GM18519 (cell line): ENCODE measurements around the gene ZNF74.
"Not testable (repeated sequence)": the region's sequence is repeated elsewhere in the genome, so short reads cannot be mapped to it uniquely, and the experiment has no call there.

Experiments
- ATAC-seq: cut with Tn5 transposase; IDR thresholded peaks from one replicate; pipeline ENCODE4 v1.9.1; 2021; ENCODE audit warnings: mild to moderate bottlenecking, moderate library complexity; ENCODE audit not compliant: unreplicated experiment, low FRiP score

ZNF74 gene

DNA sequence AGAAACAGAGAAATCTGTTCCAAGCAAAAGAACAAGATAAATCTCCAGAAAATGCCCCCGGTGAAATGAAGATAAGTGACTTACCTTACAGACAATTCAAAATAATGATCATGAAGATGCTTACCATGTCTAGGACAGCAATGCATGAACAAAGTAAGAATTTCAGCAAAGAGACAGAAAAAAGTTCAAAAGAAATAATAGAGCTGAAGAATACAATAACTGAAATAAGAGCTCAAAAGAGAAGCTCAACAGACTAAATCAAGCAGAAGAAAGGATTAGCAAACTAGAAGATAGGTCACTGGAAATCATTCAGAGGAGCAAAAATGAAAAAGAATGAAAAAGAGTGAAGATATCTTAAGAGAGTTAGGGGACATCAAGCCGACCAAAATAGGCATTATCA lies 19.8 kb upstream of the ZNF74 start:
- ATAC-seq = not testable (repeated sequence)

DNA sequence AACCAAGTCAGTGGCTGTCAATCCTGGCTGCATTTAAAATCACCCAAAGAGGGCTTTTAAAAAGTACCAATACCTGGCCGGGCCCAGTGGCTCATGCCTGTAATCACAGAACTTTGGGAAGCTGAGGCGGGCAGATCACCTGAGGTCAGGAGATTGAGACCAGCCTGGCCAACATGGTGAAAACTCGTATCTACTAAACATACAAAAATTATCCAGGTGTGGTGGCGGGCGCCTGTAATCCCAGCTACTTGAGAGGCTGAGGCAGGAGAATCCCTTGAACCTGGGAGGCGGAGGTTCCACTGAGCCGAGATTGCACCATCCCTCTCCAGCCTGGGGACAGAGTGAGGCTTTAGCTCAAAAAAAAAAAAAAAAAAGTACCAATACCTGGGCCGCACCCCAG lies 17.7 kb upstream of the ZNF74 start:
- not testable (repeated sequence) for ATAC-seq

DNA sequence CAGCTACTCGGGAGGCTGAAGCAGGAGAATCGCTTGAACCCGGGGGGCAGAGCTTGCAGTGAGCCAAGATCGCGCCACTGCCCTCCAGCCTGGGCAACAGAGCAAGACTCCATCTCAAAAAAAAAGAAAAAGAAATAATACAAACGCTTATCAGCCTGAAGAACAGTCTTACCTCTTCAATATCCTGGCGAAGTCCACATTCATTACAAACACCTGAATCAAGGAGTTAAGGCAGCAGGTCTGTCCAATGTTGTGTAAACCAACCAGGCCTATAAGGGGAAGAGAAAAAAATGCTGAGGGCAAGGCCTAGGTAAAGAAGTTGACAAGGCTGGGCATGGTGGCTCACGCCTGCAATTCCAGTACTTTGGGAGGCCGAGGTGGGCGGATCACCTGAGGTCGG lies 17.0 kb upstream of the ZNF74 start:
- ATAC-seq = not testable (repeated sequence)

DNA sequence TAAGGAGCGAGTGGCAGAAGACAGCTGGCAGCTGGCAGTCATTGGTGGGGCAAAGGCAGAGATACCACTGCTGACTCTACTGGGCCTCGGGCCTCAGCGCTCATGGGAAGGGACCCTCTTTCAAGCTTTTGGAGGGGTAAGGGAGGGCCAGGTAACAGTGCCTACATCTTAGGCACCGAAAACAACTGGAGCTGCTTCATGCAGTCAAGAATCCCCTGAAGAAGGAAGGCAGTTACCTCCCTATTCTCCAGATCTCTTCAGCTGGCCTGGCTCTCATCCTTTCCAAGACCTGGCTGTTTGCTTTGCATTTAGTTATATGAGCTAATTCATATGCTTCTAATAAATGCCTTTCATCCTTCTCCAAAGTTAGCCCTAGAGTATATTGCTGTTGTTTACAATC lies 15.8 kb upstream of the ZNF74 start:
- no peak for ATAC-seq

DNA sequence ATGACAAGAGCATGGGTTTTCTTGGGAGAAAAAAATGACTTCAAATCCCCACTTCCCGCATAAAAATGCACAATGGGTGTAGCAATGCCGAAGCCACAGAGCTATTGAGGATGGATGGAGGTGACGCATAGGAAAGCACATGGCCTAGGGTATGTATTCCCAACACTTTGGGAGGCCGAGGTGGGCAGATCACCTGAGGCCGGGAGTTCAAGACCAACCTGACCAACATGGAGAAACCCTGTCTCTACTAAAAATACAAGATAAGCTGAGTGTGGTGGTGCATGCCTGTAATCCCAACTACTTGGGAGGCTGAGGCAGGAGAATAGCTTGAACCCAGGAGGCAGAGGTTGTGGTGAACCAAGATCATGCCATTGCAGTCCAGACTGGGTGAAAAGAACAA lies 15.3 kb upstream of the ZNF74 start:
- ATAC-seq = not testable (repeated sequence)

DNA sequence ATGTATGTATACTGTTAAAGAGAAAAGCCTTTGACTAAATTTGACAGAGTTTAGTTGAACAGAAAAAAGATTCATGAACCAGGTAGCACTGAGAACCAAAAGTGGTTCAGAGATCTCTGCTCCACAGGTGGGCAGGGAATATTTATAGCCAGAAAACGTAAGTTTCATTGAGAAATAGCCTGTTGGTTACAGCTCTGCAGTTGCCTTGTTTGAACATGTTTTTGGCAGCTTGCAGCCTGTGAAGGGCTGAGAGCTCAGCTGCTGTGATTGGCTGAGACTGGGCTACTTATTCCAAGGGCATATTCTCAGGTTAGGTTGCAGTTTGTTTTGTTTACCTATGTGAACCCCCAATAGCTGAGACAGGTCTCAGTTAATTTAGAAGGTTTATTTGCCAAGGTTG lies 13.5 kb upstream of the ZNF74 start:
- ATAC-seq = no peak

DNA sequence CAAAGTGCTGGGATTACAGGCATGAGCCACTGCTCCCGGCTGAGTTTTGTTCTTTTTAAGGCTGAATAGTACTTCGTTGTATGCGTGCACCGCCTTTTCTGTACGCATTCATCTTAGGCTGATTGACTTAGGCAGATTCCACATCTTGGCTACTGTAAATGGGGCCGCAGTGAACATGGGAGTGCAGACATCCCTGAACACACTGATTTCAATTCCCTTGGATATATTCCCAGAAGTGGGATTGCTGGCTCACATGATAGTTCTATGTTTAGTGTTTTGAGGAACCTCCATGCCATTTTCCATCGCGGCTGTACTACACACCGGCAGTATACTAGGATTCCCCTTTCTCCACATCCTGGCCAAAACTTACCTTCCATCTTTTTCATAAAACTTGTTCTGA lies 10.4 kb upstream of the ZNF74 start:
- no peak for ATAC-seq

DNA sequence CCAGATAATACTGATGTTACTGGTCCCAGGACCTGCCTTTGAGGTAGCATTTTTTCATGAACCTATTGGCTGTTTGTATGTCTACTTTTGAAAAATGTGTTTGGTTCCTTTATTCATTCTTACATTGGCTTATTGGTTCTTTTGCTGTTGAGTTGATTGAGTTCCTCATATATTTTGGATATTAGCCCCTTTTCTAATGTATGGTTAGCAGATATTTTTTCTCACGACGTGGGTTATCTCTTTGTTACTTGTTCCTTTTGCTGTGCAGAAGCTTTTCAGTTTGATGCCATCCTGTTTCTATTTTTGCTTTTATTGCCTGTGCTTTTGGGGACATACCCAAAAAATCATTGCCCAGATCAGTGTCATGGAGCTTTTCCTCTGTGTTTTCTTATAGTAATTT lies 9.8 kb upstream of the ZNF74 start:
- no peak for ATAC-seq

DNA sequence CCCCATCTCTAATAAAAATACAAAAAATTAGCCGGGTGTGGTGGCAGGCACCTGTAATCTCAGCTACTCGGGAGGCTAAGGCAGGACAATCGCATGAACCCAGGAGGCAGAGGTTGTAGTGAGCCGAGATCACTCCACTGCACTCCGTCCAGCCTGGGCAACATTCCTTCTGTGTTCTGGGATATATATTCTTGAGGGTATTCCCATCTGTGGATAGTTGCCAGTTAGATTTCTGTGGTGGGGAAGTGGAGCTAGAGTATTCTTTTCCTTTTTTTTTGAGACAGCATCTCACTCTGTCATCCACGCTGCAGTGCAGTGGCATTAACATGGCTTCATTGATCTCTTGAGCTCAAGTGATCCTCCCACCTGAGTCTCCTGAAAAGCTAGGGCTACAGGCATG lies 9.1 kb upstream of the ZNF74 start:
- ATAC-seq = no peak

DNA sequence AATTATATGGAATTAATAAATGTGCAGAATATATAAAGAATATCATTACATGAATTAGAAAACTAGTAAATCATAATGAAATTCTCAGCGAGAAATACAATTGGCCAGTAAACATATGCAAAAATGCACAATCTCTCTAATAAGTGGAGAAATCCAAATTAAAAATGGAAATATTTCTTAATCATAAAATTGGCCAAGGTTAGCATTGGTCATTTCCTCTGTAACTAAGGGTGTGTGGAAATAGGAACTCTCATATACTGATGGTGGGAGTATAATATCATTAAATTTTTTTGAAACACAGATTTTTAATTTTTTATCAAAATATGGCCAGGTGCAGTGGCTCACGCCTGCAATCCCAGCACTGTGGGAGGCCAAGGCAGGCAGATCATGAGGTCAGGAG lies 7.6 kb upstream of the ZNF74 start:
- ATAC-seq = no peak

DNA sequence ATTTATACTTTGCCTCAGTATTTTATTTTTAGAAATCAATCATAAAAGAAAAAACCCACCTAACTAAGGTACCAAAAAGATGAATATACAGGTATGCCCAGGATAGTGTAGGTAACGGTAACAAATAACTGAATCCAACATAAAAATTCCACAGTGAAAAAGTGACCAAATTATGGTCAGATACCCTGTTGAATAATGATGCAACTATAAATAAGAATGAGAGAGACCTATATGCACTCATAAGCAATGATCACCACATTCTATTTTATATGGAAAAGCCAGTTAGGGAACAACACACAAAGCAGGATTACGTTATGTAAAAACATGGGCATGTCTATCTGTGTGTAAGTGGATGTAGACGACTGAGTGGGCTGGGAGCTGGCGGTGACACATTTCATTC lies 7.0 kb upstream of the ZNF74 start:
- no peak for ATAC-seq

DNA sequence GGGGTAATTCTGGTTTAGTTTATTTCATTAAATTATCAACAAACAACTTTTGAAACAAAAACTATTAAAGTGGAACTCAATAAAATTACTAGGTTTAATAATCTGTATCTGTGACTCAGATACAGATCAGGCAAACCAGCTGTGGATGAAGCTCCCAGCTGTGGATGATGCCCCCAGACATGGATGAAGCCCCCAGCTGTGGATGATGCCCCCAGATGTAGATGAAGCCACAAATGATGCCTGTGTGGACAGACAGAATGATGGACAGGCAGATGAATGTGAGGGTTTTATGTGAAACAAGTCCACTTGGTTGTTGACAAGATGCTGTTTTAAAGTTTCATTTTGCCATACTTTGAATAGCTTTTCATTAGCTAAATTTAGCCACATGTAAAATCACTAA lies 5.8 kb upstream of the ZNF74 start:
- ATAC-seq = no peak

DNA sequence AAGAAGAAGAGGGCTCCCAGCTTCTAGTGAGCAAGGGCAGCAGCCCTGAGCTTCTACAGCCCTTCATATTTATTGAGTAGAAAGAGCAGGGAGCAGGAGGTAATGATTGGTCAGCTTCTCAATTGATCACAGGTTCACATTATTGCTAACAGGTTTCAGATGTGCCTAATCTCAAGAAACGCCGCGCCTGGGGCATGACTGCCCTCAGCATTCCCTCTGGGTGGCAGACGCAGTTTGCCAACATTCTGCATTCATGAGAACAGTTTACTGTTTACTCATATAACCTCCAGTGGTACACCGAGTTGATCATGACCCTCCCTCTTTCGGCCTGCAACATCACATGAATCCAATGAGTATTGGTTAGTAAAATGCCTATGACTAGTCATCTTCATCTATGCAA lies 4.7 kb upstream of the ZNF74 start:
- ATAC-seq = no peak

DNA sequence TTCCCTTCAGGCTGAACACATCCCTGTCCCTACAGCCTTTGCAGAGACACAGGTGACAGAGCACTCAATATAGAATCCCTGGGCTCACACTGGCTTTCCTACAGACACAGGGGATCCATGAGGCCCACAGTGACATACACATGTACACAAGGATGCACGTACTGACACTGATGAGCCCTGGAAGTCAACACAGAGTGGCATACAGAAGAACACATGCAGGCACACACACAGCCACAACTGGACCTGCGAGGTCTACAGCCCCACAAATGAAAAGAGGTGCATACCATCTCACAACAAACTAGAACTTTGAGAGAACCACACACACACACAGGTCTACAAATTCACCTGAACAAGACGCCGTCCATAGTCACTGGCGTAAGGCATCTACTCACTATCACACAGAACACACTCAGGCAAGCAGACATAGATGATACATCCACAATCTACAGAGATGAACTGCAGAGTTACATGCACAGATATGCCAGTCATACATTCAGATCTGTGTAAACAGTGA lies 3.5 kb upstream of the ZNF74 start:
- no peak for ATAC-seq

DNA sequence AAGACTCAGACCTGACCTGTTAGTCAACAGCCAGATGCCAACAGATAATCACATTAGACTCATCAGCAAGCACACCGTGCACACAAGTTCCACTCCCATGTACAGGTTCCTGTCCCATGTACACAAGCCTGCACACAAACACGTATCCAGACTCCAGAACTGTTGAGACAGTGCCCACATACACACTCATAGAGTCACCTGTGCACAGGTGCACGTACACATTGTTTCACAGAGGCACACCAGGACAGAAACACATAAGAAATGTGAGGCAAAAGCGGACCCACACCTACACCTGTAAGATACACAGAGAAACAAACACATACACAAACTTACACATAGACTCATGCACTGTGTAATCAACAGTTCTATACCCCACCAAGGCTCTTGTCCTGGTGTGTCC lies 2.7 kb upstream of the ZNF74 start:
- no peak for ATAC-seq

DNA sequence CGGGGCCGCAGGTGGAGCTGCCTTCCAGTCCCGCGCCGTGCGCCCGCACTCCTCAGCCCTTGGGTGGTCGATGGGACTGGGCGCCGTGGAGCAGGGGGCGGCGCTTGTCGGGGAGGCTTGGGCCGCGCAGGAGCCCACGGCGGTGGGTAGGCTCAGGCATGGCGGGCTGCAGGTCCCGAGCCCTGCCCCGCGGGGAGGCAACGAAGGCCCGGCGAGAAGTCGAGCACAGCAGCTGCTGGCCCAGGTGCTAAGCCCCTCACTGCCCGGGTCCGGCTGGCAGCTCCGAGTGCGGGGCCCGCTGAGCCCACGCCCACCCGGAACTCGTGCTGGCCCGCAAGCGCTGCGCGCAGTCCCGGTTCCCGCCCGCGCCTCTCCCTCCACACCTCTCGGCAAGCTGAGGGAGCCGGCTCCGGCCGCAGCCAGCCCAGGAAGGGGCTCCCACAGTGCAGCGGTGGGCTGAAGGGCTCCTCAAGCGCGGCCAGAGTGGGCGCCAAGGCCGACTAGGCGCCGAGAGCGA lies 1.5 kb upstream of the ZNF74 start:
- not testable (repeated sequence) for ATAC-seq

DNA sequence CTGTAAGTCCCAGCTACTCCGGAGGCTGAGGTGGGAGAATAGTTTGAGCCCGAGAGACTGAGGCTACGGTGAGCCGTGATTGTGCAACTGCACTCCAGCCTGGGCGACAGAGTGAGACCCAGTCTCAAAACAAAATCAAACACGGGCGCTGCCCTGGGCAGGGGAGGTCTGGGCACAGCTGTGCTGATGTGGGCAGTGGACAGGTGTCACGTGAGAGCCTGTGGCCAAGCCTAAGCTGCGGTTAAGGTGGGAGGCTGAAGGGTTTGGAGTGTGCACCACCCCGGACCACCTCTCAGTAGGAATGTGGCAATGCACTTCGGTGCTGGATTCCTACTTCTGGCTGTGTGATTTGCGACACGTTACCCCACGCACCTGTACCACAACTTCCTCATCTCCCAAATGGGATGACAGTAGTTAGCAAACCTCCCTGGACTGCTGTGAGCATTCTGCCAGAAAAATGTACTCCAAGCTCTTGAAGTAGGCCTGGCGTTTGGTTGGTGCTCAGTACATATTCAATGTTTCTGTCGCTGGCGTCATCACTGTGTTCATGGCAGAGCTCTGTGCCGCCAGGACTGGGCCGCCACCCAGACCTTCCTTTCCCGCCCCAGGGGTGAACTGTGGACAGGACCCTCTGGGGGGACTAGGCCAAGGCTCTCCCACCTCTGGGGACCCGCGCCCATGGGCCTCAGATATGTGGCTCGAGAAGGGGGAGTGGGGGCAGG lies 807 bp upstream of the ZNF74 start:
- ATAC-seq = no peak

DNA sequence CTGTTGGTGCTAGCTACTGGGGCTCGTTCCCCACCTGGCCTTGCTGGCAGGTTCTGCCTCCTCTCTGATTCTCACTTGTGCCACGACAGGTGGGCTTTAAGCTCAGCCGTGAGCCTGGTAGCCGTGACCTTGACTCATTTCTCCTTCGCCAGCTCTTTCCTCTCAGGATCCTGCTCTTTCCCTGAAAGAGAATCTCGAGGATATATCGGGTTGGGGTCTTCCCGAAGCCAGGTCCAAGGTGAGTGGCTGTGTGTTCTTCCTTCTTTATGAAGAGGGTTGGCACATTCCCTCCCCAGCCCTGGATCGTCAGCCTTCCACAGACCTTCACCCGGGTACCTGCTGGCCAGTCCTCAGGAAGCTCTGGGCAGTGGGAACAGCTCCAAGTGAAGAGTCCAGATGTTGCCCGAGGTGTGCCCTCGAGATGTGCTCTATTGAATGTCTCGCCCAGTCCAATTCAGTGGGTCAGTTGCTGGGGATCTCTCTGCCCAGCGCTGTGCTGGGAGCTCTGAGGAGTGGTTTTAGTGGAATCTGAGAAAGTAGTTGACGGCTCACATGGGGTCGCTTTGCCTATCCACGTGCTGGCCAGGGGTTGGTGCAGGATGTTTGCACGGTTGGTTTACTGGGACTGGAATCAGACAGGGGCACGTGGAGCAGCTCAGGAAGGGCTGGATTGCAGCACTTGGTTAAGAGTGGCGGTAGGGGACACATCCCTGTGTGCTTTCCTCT lies 1.4 kb downstream of the ZNF74 start:
- ATAC-seq = no peak

DNA sequence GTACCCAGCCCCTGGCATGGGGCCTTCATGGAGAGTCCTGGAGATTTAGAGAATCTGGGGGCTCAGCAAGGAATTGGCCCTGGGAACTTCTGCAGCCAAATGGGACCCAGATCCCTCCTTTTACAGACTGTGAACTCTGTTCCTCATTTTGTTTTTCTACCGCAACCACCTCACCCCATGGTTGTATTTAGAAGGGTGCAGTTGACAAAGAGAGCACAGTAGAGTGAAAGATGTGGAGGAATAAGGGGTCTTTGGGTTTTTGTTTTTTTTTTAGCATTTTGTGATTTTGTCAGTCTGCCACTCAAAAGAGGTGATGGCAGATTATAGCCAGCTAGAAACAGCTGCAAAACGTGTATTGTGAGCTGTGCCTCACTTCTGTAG lies 1.9 kb downstream of the ZNF74 start:
- ATAC-seq = no peak

DNA sequence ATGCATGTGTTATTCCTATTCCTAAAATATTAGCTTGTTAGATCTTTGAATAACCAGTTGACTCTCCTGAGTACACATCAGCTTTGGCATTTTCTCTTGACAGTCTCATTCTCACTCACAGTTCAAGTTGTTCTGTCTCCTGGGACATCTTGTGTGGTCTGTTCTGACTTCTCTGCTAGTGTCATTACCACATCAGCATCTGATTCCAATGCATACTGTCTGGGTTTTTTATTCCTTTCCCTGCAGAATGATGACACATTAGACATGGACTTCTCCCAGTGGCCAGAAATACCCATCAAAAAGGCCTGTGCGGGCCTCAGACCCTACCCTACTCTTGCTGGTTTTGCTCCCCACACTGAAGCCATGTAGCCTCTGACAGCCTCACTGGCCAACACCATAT lies 2.7 kb downstream of the ZNF74 start:
- no peak for ATAC-seq

DNA sequence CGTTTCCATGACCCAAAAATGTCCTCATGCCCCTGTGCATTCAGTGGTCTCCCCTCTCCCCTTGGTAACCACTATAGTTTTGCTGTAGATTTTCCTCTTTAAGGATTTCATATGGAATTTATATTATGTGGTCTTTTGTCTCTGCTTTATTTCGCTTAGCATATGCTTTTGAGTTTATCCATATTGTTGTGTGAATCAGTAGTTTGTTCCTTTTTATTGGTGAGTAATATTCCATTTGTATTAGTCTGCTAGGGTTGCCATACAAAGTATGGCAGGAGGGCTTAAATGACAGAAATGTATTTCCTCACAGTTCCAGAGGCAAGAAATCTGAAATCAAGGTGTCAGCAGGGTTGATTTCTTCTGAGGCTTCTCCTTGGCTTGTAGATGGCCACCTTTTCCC lies 3.5 kb downstream of the ZNF74 start:
- ATAC-seq = no peak

DNA sequence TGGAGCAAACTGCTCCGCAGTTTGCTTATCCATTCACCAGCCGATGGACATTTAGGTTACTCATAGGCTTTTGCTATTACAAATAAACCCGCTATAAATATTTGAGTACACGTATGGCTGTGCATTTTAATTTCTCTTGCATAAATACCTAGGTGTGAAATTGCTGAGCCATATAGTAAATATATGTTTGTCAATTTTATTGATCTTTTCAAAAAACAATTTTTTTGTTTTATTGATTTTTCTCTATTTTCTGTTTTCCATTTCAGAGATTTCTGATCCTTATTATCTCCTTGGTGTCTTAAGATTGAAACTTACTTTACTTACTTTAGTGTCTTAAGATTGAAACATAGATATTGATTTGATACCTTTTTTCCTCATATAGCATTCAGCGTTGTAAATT lies 4.5 kb downstream of the ZNF74 start:
- ATAC-seq = no peak
